Liver (tissue), 9 donors: Measurements from ENCODE around the gene SNCB. TPM values are rescaled to one million over a fixed set of nuclear protein-coding genes. Genes with fewer than 3 reads are reported as not detected.

Source experiments
- DNase-seq: peaks from one replicate; pipeline ENCODE4 v3.0.0-alpha.2; 2017; ENCODE audit warnings: low spot score
- H3K27ac ChIP-seq, 2 donors: one replicate each; pipeline ENCODE4 v1.7.0; 2013; ENCODE audit warnings: inconsistent platforms in 2 of 2, low read length in 2 of 2, control low read depth in 1 of 2, low read depth in 1 of 2, mild to moderate bottlenecking in 1 of 2
- H3K27me3 ChIP-seq, 4 donors: one replicate each; pipeline versions ENCODE4 v1.6.1 to v1.7.0; 2013; ENCODE audit warnings: low read length in 3 of 4, inconsistent platforms in 1 of 4, mild to moderate bottlenecking in 1 of 4, moderate library complexity in 1 of 4; ENCODE audit not compliant: control insufficient read depth in 4 of 4, insufficient read depth in 4 of 4
- H3K36me3 ChIP-seq, 4 donors: one replicate each; pipeline versions ENCODE4 v1.6.1 to v1.7.0; 2013; ENCODE audit warnings: low read length in 3 of 4, mild to moderate bottlenecking in 3 of 4, low read depth in 1 of 4, moderate library complexity in 1 of 4; ENCODE audit not compliant: control insufficient read depth in 4 of 4, insufficient read depth in 3 of 4
- H3K4me1 ChIP-seq, 4 donors: one replicate each; pipeline versions ENCODE4 v1.6.1 to v1.7.0; 2013; ENCODE audit warnings: low read length in 3 of 4, mild to moderate bottlenecking in 3 of 4, moderate library complexity in 1 of 4; ENCODE audit not compliant: control insufficient read depth in 4 of 4, insufficient read depth in 4 of 4
- H3K4me3 ChIP-seq, 3 donors: one replicate each; pipeline versions ENCODE4 v1.6.1 to v1.7.0; 2013; ENCODE audit warnings: low read length in 3 of 3, control low read depth in 1 of 3, low read depth in 1 of 3, mild to moderate bottlenecking in 1 of 3
- H3K9ac ChIP-seq, 2 donors: one replicate each; pipeline ENCODE4 v1.7.0; 2013; ENCODE audit warnings: low read length in 2 of 2, mild to moderate bottlenecking in 2 of 2, moderate library complexity in 2 of 2, control low read depth in 1 of 2, low read depth in 1 of 2
- H3K9me3 ChIP-seq, 4 donors: one replicate each; pipeline versions ENCODE4 v1.6.1 to v1.7.0; 2013; ENCODE audit warnings: low read length in 3 of 4; ENCODE audit not compliant: control insufficient read depth in 4 of 4
- FOXA1 ChIP-seq: IDR thresholded peaks from 2 replicates; pipeline ENCODE4 v1.6.1; 2016; ENCODE audit warnings: antibody characterized with exemption
- HNF4A ChIP-seq, 2 donors: conservative IDR thresholded peaks; 2 replicates each; pipeline ENCODE4 v1.6.1; 2016; ENCODE audit warnings: antibody characterized with exemption in 2 of 2, mild to moderate bottlenecking in 2 of 2
- HNF4G ChIP-seq: IDR thresholded peaks from 2 replicates; pipeline ENCODE4 v1.6.1; 2016; ENCODE audit warnings: antibody characterized with exemption
- RXRA ChIP-seq, 2 donors: IDR thresholded peaks; 2 replicates each; pipeline ENCODE4 v1.6.1; 2017 to 2018; ENCODE audit warnings: antibody characterized with exemption in 2 of 2, mild to moderate bottlenecking in 1 of 2
- SP1 ChIP-seq: IDR thresholded peaks from 2 replicates; pipeline ENCODE4 v1.6.1; 2018; ENCODE audit warnings: antibody characterized with exemption, mild to moderate bottlenecking
- YY1 ChIP-seq: IDR thresholded peaks from 2 replicates; pipeline ENCODE4 v1.6.1; 2016; ENCODE audit warnings: antibody characterized with exemption, mild to moderate bottlenecking
- WGBS: extraction: QIAGEN DNeasy Blood & Tissue Kit; methylation state at CpG from one replicate; pipeline ENCODE4 v1.1.7; 2013; 5-methylcytosine and 5-hydroxymethylcytosine counted together
- polyA plus RNA-seq, 2 donors: library from polyadenylated mRNA; stranded (reverse) in 1 of 2; unstranded in 1 of 2; fragments of 200-250 nt in 1 of 2; fragments of >200 nt in 1 of 2; fragmentation: Nextera tagmentation in 1 of 2; extraction: Ambion mirVana in 1 of 2; gene quantifications; one replicate each; pipeline versions ENCODE4 v1.2.1 to v1.2.3, GENCODE V29; 2013 to 2015
- total RNA-seq, 2 donors: library from RNA; depleted of rRNA; stranded (reverse); fragments of >200 nt; gene quantifications; one replicate each; pipeline ENCODE4 v1.2.3, GENCODE V29; 2014
- TF ChIP-seq, protein P1 (sequence below): fragments of 150-350 bp; IDR thresholded peaks from 2 replicates; pipeline ENCODE4 v1.5.1; 2017; ENCODE audit warnings: improper control_type of control experiment, low read depth, low read length; ENCODE audit not compliant: missing input control
- TF ChIP-seq, protein P2 (sequence below): IDR thresholded peaks from 2 replicates; pipeline ENCODE4 v1.6.1; 2016; ENCODE audit warnings: antibody characterized with exemption, mild to moderate bottlenecking
- TF ChIP-seq, protein P3 (sequence below): IDR thresholded peaks from 2 replicates; pipeline ENCODE4 v1.6.1; 2016; ENCODE audit warnings: antibody characterized with exemption
- TF ChIP-seq, protein P4 (sequence below): IDR thresholded peaks from 2 replicates; pipeline ENCODE4 v1.6.1; 2016; ENCODE audit warnings: antibody characterized with exemption
- donor health status: healthy.
- donor health status: healthy.
- donor health status: healthy.
- donor health status: healthy.
- donor health status: healthy.

SNCB gene
- total and polyA plus RNA-seq, 4 donors, result not detected

DNA sequence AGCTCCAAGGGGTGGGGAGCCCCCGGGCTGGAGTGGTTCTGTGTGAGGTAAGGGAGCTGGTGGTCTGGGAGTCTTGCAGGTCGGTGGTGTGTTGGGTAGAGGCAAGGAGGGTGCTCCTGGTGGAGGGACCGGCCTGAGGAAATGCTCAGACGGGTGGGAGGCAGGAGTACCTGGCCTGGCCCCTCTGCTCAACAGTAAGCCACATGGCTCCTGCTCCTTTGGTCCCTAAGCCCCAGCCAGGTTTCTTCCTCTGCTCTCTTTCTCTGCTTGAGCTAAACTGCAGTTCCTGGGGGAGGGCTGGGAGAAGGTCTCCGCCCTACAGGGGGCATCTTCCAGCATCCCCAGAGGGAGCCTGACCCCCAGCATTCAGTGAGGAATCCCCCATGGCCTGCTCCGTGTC is 34.1 kb upstream of the SNCB start (continued):
- no peak for TF ChIP-seq RXRA (IDR thresholded peaks at IDR 0.05)
- TF ChIP-seq, protein P1, sequence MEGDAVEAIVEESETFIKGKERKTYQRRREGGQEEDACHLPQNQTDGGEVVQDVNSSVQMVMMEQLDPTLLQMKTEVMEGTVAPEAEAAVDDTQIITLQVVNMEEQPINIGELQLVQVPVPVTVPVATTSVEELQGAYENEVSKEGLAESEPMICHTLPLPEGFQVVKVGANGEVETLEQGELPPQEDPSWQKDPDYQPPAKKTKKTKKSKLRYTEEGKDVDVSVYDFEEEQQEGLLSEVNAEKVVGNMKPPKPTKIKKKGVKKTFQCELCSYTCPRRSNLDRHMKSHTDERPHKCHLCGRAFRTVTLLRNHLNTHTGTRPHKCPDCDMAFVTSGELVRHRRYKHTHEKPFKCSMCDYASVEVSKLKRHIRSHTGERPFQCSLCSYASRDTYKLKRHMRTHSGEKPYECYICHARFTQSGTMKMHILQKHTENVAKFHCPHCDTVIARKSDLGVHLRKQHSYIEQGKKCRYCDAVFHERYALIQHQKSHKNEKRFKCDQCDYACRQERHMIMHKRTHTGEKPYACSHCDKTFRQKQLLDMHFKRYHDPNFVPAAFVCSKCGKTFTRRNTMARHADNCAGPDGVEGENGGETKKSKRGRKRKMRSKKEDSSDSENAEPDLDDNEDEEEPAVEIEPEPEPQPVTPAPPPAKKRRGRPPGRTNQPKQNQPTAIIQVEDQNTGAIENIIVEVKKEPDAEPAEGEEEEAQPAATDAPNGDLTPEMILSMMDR, result no peak
- no peak for TF ChIP-seq FOXA1

DNA sequence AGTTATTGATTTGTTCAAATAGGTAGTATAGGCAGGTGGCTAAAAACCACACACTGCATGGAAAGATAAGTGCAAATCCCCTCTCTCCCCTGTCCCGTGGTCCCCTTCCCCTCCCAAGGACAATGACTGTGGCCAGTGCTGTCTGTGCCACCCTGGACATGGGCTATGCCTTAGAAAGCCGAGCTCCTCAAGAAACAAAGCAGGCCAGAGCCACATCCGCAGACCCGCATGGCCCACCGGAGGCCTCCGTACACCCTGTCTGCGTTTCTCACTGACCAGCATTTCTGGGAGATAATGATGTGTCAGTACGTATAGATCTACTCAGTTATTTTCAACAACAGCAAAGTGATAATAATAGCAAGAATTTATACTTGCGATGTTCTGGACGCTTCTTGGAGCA is 33.2 kb upstream of the SNCB start:
- H3K27ac ChIP-seq, result no peak overlapping the region
- H3K36me3 ChIP-seq, result no peaks in the 10 kb centered on the region
- WGBS, result 89% methylated on average over 10 of the region's 10 CpGs
- DNase-seq, result no peak
- no peak overlapping the region for H3K9ac ChIP-seq
- no peak overlapping the region for H3K4me3 ChIP-seq
- TF ChIP-seq, protein P1, result no peak
- TF ChIP-seq HNF4A (conservative IDR thresholded peaks at IDR 0.05) (no peak), RXRA (IDR thresholded peaks at IDR 0.05) (no peak), FOXA1 (no peak), SP1 (no peak), YY1 (no peak), HNF4G (no peak)
- TF ChIP-seq, protein P2, sequence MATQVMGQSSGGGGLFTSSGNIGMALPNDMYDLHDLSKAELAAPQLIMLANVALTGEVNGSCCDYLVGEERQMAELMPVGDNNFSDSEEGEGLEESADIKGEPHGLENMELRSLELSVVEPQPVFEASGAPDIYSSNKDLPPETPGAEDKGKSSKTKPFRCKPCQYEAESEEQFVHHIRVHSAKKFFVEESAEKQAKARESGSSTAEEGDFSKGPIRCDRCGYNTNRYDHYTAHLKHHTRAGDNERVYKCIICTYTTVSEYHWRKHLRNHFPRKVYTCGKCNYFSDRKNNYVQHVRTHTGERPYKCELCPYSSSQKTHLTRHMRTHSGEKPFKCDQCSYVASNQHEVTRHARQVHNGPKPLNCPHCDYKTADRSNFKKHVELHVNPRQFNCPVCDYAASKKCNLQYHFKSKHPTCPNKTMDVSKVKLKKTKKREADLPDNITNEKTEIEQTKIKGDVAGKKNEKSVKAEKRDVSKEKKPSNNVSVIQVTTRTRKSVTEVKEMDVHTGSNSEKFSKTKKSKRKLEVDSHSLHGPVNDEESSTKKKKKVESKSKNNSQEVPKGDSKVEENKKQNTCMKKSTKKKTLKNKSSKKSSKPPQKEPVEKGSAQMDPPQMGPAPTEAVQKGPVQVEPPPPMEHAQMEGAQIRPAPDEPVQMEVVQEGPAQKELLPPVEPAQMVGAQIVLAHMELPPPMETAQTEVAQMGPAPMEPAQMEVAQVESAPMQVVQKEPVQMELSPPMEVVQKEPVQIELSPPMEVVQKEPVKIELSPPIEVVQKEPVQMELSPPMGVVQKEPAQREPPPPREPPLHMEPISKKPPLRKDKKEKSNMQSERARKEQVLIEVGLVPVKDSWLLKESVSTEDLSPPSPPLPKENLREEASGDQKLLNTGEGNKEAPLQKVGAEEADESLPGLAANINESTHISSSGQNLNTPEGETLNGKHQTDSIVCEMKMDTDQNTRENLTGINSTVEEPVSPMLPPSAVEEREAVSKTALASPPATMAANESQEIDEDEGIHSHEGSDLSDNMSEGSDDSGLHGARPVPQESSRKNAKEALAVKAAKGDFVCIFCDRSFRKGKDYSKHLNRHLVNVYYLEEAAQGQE, result no peak
- TF ChIP-seq, protein P3, sequence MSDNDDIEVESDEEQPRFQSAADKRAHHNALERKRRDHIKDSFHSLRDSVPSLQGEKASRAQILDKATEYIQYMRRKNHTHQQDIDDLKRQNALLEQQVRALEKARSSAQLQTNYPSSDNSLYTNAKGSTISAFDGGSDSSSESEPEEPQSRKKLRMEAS, result no peak
- TF ChIP-seq, protein P4, sequence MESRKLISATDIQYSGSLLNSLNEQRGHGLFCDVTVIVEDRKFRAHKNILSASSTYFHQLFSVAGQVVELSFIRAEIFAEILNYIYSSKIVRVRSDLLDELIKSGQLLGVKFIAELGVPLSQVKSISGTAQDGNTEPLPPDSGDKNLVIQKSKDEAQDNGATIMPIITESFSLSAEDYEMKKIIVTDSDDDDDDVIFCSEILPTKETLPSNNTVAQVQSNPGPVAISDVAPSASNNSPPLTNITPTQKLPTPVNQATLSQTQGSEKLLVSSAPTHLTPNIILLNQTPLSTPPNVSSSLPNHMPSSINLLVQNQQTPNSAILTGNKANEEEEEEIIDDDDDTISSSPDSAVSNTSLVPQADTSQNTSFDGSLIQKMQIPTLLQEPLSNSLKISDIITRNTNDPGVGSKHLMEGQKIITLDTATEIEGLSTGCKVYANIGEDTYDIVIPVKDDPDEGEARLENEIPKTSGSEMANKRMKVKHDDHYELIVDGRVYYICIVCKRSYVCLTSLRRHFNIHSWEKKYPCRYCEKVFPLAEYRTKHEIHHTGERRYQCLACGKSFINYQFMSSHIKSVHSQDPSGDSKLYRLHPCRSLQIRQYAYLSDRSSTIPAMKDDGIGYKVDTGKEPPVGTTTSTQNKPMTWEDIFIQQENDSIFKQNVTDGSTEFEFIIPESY, result no peak
- peaks cover 0 to 2% (median 0%) of the 10 kb centered on the region in 4 donors for H3K27me3 ChIP-seq
- H3K9me3 ChIP-seq, result no peaks in the 10 kb centered on the region
- peaks cover 2 to 21% (median 15%) of the 10 kb centered on the region in 4 donors for H3K4me1 ChIP-seq
